WI38 (cell line): ENCODE measurements around the gene TRIM8.
"Not testable (repeated sequence)": the region's sequence is repeated elsewhere in the genome, so short reads cannot be mapped to it uniquely, and the experiment has no call there.

Source experiments
- H3K4me3 ChIP-seq: 2 replicates; pipeline ENCODE4 v1.5.1; 2011; ENCODE audit warnings: low read depth, mild to moderate bottlenecking, control low read depth, low read length
- TF ChIP-seq, protein P1 (sequence below): IDR thresholded peaks from 2 replicates; pipeline ENCODE4 v1.5.1; 2012; ENCODE audit warnings: low read depth, mild to moderate bottlenecking, control low read depth, low read length

The TRIM8 gene

DNA sequence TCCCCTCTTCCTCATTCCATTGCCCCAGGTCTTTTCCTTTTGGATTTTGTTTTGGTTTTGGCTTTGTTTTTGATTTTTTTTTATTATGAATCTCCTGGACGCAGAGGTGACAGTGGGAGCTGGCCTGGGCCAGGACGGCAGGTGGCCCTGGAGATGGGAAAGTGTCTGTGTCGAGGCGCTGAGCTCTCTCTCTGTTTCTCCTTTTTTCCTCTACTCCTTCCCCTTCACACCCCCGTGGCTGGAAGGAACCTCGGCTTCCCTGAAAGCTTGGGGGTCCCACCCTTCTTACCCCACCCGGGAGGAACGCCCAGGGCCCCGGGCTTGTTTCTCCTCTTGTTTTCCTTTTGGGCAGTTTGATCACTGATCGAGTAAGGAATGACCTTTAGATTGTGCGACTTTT, 13.2 kb downstream of the TRIM8 start:
- no peak overlapping the region for H3K4me3 ChIP-seq
- TF ChIP-seq, protein P1, sequence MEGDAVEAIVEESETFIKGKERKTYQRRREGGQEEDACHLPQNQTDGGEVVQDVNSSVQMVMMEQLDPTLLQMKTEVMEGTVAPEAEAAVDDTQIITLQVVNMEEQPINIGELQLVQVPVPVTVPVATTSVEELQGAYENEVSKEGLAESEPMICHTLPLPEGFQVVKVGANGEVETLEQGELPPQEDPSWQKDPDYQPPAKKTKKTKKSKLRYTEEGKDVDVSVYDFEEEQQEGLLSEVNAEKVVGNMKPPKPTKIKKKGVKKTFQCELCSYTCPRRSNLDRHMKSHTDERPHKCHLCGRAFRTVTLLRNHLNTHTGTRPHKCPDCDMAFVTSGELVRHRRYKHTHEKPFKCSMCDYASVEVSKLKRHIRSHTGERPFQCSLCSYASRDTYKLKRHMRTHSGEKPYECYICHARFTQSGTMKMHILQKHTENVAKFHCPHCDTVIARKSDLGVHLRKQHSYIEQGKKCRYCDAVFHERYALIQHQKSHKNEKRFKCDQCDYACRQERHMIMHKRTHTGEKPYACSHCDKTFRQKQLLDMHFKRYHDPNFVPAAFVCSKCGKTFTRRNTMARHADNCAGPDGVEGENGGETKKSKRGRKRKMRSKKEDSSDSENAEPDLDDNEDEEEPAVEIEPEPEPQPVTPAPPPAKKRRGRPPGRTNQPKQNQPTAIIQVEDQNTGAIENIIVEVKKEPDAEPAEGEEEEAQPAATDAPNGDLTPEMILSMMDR: no peak

GRCh38 chr10:102657984-102658724, 13.9 kb downstream of the TRIM8 start:
- H3K4me3 ChIP-seq: no peak overlapping the region
- TF ChIP-seq, protein P1: no peak

GRCh38 chr10:102658802-102659201, 14.5 kb downstream of the TRIM8 start:
- TF ChIP-seq, protein P1: no peak
- no peak overlapping the region for H3K4me3 ChIP-seq

GRCh38 chr10:102660888-102661657, 16.8 kb downstream of the TRIM8 start:
- TF ChIP-seq, protein P1: no peak
- no peak overlapping the region for H3K4me3 ChIP-seq

DNA sequence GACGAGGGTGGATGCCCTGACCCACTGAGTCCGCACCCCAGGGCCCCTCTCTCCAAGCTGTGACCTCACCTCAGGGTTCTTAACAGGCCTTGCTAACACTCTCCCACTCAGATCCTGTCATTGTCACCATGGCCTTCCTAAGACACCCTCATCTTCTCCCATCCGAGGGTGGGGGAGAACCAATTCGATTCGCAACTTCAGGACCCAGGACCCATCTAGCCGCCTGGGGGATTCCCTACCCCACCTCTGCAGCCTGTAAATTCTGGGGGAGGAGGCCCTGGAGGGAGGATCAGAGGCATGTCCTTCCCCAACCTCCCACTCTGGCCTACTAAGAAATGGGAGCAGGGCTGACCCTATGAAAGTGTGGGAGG, 17.4 kb downstream of the TRIM8 start:
- no peak overlapping the region for H3K4me3 ChIP-seq
- TF ChIP-seq, protein P1: no peak

DNA sequence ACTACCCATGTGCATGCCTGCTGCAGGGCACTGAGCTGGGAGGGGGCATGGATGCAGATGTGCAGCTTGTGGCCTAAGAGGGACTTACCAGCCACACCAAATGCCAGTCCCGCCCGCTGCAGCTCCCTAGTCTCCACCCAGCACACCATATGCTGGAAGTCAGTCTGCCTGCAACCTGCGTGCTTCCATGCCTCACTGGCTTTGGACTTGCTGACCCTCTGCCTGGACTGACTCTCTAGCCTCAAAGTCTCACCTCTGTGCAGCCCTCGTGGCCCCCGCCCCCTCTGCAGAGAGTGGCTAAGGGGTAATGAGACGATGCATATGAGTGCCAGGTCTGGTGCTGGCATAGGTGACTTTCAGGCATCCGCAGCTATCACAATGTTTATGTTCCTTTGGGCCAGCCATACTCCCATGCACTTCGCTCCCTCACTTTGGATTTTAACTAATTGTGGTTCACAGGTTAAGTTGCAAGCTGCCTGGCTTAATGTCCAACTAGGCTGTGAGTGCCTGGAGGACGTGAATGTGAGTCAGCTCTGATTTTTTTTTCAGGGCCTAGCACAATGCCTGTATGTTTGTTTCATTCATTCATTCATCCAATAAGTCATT, 21.7 kb downstream of the TRIM8 start:
- TF ChIP-seq, protein P1: no peak
- H3K4me3 ChIP-seq: no peak overlapping the region

DNA sequence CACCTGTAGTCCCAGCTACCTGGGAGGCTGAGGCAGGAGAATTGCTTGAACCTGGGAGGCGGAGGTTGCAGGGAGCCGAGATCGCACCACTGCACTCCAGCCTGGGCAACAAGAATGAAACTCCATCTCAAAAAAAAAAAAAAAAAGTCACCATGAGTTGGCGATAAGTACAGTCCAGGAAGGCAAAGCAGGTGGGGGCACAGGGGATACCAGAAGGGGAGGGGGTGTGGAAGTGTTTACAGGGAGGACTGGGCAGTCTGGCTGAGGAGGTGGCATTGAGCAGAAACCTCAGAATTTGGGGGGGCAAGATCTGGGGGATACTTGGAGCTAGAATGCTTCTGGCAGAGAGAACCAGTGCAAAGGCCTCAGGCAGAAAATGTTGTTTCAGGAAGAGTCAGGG, 23.1 kb downstream of the TRIM8 start:
- H3K4me3 ChIP-seq: not testable (repeated sequence)
